IPS-20b (cell line): ENCODE measurements around the gene GM2A.

Experiments used
- H3K27ac ChIP-seq: one replicate; pipeline ENCODE4 v1.5.1; 2013; ENCODE audit warnings: low read length
- H3K27me3 ChIP-seq: 2 replicates; pipeline ENCODE4 v1.6.1; 2013; ENCODE audit warnings: mild to moderate bottlenecking, low read length, inconsistent platforms; ENCODE audit not compliant: insufficient read depth
- H3K36me3 ChIP-seq: 2 replicates; pipeline ENCODE4 v1.6.1; 2013; ENCODE audit warnings: low read depth, mild to moderate bottlenecking, inconsistent platforms, low read length, moderate library complexity; ENCODE audit not compliant: insufficient read depth
- H3K4me1 ChIP-seq: 2 replicates; pipeline ENCODE4 v1.6.1; 2013; ENCODE audit warnings: mild to moderate bottlenecking, control low read depth, inconsistent platforms, low read length, moderate library complexity; ENCODE audit not compliant: insufficient read depth
- H3K4me3 ChIP-seq: 2 replicates; pipeline ENCODE4 v1.5.1; 2013; ENCODE audit warnings: mild to moderate bottlenecking, low read length, inconsistent platforms
- H3K9ac ChIP-seq: 2 replicates; pipeline ENCODE4 v1.6.1; 2013; ENCODE audit warnings: low read depth, mild to moderate bottlenecking, inconsistent platforms, low read length, moderate library complexity
- H3K9me3 ChIP-seq: 2 replicates; pipeline ENCODE4 v1.6.1; 2013; ENCODE audit warnings: mild to moderate bottlenecking, low read depth, low read length, inconsistent platforms; ENCODE audit not compliant: insufficient read depth

GM2A gene

DNA sequence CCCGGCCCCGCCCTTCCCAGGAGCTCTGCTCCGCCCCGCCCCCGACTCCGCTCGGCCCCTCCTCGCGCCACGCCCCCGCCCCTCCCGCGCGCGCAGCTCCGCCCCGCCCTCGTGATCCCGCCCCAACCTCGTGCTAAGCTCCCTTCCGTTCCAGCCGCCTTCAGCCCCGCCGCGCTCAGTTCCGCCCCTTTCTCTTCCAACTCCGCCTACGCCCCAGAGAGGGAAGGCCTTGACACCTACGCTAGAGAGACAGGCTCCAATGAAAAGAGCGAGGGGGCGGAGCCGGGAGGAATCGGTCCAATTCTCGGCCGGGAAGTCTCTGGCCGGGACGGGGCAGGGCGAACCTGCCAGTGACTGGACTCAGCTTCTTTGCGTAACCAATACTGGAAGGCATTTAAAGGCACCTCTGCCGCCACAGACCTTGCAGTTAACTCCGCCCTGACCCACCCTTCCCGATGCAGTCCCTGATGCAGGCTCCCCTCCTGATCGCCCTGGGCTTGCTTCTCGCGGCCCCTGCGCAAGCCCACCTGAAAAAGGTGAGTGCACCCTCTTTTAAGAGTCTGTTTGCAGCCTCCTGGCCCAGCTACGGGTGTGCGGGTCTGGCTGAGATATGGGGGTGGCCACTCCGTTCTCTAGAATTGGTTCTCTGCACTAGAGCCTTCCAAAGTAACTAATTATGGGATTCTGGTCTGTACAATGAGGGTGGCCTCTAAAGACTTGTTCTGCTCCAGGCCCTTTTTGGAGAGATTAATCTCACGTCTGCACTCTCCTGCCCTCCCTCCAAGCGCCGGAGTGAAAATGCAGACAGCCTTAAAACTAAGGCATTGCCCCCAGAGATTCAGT, at the start of gene GM2A:
TSS of gene GM2A (plus strand) at position 424 of the 843 bp plus-strand sequence. CDS start at position 456, 32 bp downstream.
- Histone ChIP-seq H3K9me3 (no peaks in the 10 kb centered on the region), H3K4me1 (0 out of 2 replicates have a peak, but pooled peaks cover 3% of the 10 kb centered on the region), H3K27me3 (no peaks in the 10 kb centered on the region), H3K36me3 (no peaks in the 10 kb centered on the region), H3K27ac (no peak within 1 kb of the TSS), H3K9ac (peak within 1 kb of the TSS; percentile 87), H3K4me3 (peak within 1 kb of the TSS; percentile 91)

GRCh38 chr5:151204051-151204450, 48.9 kb upstream of the GM2A start:
- H3K4me1 ChIP-seq: peaks cover 2% of the 10 kb centered on the region; the same call in 1 of the 2 replicates
- H3K36me3 ChIP-seq: no peaks in the 10 kb centered on the region
- no peaks in the 10 kb centered on the region for H3K9me3 ChIP-seq
- no peak overlapping the region for H3K4me3 ChIP-seq
- no peak overlapping the region for H3K27ac ChIP-seq
- H3K9ac ChIP-seq: no peak overlapping the region
- H3K27me3 ChIP-seq: no peaks in the 10 kb centered on the region

DNA sequence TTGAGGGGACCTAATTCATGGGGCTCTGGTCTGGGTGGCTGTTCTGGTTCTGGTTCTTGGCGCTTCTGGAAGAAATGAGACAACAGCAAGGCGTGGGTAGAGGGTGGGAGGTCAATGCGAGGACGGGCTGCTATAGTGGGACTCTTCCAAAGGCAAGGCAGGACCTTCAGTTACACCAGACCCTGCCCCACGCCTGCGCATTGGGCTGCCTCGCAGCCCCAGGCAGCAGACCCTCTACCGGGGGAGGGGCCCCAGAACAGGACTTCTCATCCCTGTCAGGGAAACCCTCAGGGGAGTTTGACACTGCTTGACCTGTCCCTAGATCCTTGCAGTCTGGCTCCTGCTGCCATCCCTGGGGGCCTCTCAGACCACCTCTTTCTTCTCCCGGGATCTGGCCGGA, 47.6 kb upstream of the GM2A start:
- no peaks in the 10 kb centered on the region for H3K4me1 ChIP-seq
- no peaks in the 10 kb centered on the region for H3K9me3 ChIP-seq
- H3K9ac ChIP-seq: no peak overlapping the region
- H3K36me3 ChIP-seq: no peaks in the 10 kb centered on the region
- no peaks in the 10 kb centered on the region for H3K27me3 ChIP-seq
- H3K4me3 ChIP-seq: no peak overlapping the region
- no peak overlapping the region for H3K27ac ChIP-seq

GRCh38 chr5:151208481-151208914, 44.5 kb upstream of the GM2A start:
- Histone ChIP-seq H3K4me3 (no peak overlapping the region), H3K27ac (no peak overlapping the region), H3K9ac (no peak overlapping the region), H3K4me1 (no peaks in the 10 kb centered on the region), H3K36me3 (no peaks in the 10 kb centered on the region), H3K27me3 (no peaks in the 10 kb centered on the region), H3K9me3 (no peaks in the 10 kb centered on the region)

GRCh38 chr5:151212406-151212798, 40.6 kb upstream of the GM2A start:
- Histone ChIP-seq H3K9ac (no peak overlapping the region), H3K27me3 (no peaks in the 10 kb centered on the region), H3K27ac (no peak overlapping the region), H3K4me1 (peaks cover 3% of the 10 kb centered on the region; the same call in 1 of the 2 replicates), H3K9me3 (no peaks in the 10 kb centered on the region), H3K36me3 (no peaks in the 10 kb centered on the region), H3K4me3 (no peak overlapping the region)

DNA sequence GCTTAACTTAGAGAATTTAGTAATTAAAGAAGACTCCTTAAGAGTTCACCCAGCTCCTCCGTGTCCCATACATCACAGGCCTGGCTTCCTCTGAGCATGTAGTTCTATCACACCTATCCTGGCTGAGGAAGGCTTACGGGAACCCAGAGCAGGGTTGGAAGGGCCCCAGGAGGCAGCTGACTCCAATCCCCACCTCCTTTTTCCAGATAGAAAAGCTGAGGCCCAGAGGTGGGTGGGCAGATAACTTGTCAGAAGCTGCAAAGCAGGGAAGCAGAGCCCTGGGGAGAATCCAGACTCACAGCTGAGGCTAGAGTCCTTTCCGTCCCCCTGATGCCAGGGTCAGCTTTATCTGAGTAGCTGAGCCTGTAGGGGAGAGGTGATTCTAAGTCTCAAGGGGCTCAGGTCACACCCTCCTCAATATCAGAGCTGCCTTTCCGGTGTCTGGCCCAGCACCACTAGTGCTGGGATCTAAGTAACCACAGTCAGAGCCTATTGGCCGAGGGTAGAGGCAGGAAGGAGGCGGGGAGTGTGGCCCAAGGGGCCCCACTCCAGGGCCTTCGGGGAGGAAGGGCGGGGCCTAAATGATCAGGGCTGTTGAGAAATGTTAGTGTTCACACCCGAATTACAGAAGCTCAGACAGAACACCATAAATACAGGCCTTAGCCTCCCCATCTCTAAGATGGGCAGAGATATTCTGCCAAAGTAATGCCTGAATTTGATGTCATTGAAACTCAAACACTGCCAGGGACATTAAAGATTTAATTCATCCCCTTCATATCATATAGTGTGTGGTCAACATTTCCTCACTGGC, 39.0 kb upstream of the GM2A start:
- H3K4me1 ChIP-seq: peaks cover 3% of the 10 kb centered on the region; the same call in 1 of the 2 replicates
- H3K27ac ChIP-seq: no peak overlapping the region
- no peak overlapping the region for H3K4me3 ChIP-seq
- peak overlapping the region; percentile 32; the same call in 1 of the 2 replicates for H3K9ac ChIP-seq
- H3K27me3 ChIP-seq: no peaks in the 10 kb centered on the region
- no peaks in the 10 kb centered on the region for H3K36me3 ChIP-seq
- no peaks in the 10 kb centered on the region for H3K9me3 ChIP-seq

- H3K4me1 ChIP-seq: peaks cover 3% of the 10 kb centered on the region; the same call in 1 of the 2 replicates
- no peaks in the 10 kb centered on the region for H3K27me3 ChIP-seq
- H3K4me3 ChIP-seq: no peak overlapping the region
- H3K9ac ChIP-seq: no peak overlapping the region
- no peak overlapping the region for H3K27ac ChIP-seq
- no peaks in the 10 kb centered on the region for H3K9me3 ChIP-seq
- H3K36me3 ChIP-seq: no peaks in the 10 kb centered on the region
Measured at GRCh38 chr5:151214614-151215545, 38.1 kb upstream of the GM2A start.

- no peak overlapping the region for H3K4me3 ChIP-seq
- no peaks in the 10 kb centered on the region for H3K36me3 ChIP-seq
- no peaks in the 10 kb centered on the region for H3K27me3 ChIP-seq
- no peak overlapping the region for H3K27ac ChIP-seq
- peaks cover 3% of the 10 kb centered on the region; the same call in 1 of the 2 replicates for H3K4me1 ChIP-seq
- no peaks in the 10 kb centered on the region for H3K9me3 ChIP-seq
- H3K9ac ChIP-seq: no peak overlapping the region
Measured at GRCh38 chr5:151215546-151215880, 37.5 kb upstream of the GM2A start.

GRCh38 chr5:151216781-151217180, 36.2 kb upstream of the GM2A start:
- Histone ChIP-seq H3K9me3 (no peaks in the 10 kb centered on the region), H3K9ac (no peak overlapping the region), H3K4me3 (no peak overlapping the region), H3K27ac (no peak overlapping the region), H3K4me1 (peaks cover 3% of the 10 kb centered on the region; the same call in 1 of the 2 replicates), H3K36me3 (no peaks in the 10 kb centered on the region), H3K27me3 (no peaks in the 10 kb centered on the region)

- Histone ChIP-seq H3K27me3 (peaks cover 14% of the 10 kb centered on the region), H3K9me3 (no peaks in the 10 kb centered on the region), H3K4me3 (no peak overlapping the region), H3K36me3 (no peaks in the 10 kb centered on the region), H3K4me1 (peaks cover 3% of the 10 kb centered on the region; the same call in 1 of the 2 replicates), H3K27ac (no peak overlapping the region), H3K9ac (no peak overlapping the region)
Measured at GRCh38 chr5:151218177-151218576, 34.8 kb upstream of the GM2A start.

DNA sequence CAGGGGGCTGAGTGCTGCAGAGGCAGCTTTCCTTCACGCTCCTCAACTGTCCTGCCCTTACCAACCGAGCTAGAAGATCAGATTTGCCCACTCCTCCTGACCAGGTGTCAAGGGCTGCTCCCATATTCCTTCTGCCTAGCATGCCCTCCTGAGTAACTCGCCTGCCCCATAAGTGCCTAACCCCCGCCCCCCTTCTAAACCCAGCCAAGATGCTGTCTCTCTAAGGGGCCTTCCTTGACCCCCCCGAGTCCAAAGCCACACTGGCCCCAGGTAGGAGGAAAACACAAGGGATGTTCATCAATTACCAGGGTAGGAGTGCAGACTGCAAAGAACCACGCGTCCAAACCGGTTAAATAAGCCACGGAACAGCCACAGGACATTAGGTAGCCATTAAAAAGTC, 33.8 kb upstream of the GM2A start:
- H3K27ac ChIP-seq: no peak overlapping the region
- H3K36me3 ChIP-seq: no peaks in the 10 kb centered on the region
- H3K4me1 ChIP-seq: no peaks in the 10 kb centered on the region; the same call in 1 of the 2 replicates
- H3K4me3 ChIP-seq: no peak overlapping the region
- no peaks in the 10 kb centered on the region for H3K9me3 ChIP-seq
- H3K27me3 ChIP-seq: peaks cover 18% of the 10 kb centered on the region
- no peak overlapping the region for H3K9ac ChIP-seq
